GM21447 (cell line): ENCODE data around the gene EEF1AKMT3.

Source experiments
- ATAC-seq: cut with Tn5 transposase; IDR thresholded peaks from one replicate; pipeline ENCODE4 v1.9.1; 2021; ENCODE audit not compliant: unreplicated experiment

EEF1AKMT3 gene

GRCh38 chr12:57772429-57773322, at the start of gene EEF1AKMT3:
EEF1AKMT3 (plus strand) TSS chr12:57772614; CDS start chr12:57772725, 111 bp downstream.
- peak; percentile 37 for ATAC-seq

DNA sequence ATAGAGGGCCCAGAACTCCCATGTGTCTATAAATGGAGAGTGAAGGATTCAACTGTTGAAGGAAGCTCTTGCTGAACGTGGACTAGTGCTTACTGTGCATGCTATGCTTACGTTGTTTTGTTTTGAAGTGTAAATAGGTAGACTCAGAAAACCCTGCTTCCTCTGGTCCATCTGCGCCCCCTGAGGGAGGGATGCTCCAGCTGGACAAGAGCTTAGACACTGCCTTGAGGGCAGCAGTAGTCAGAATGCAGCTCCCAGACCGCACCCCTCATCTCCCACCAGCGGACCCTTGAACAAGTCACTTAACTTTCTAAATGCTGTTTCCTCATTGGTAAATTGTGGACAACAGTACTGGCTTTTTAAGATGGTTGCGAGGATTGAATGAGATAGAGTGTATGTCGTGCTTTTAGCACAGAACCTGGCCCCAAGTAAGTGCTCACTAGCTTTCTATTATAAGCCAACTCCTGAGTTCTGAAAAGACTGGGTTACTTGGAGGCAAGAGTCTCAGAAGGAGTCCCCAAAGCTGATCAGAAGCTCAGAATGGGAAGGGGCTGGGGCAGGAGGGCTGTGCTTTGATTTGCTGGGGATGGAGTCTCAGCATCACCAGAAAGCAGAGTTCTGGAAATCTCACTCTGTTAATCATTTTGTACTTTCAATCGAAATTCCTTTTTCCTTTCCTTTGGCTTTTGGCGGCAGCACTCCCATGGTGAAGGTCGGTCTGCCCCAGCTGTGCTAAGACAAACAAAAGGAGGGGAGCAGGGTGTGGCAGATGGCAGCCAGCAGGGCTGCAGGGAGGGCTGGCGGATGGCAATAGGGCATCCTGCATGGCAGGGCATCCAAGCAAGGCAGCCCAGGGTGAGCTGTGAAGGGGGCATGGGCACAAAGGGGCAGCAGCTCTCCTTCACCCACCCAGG, 49.4 kb upstream of the EEF1AKMT3 start:
- ATAC-seq, result no peak

- ATAC-seq, result no peak
Measured at GRCh38 chr12:57723630-57723962, 48.8 kb upstream of the EEF1AKMT3 start.

- ATAC-seq, result no peak
Measured at GRCh38 chr12:57724003-57724935, 48.1 kb upstream of the EEF1AKMT3 start.

DNA sequence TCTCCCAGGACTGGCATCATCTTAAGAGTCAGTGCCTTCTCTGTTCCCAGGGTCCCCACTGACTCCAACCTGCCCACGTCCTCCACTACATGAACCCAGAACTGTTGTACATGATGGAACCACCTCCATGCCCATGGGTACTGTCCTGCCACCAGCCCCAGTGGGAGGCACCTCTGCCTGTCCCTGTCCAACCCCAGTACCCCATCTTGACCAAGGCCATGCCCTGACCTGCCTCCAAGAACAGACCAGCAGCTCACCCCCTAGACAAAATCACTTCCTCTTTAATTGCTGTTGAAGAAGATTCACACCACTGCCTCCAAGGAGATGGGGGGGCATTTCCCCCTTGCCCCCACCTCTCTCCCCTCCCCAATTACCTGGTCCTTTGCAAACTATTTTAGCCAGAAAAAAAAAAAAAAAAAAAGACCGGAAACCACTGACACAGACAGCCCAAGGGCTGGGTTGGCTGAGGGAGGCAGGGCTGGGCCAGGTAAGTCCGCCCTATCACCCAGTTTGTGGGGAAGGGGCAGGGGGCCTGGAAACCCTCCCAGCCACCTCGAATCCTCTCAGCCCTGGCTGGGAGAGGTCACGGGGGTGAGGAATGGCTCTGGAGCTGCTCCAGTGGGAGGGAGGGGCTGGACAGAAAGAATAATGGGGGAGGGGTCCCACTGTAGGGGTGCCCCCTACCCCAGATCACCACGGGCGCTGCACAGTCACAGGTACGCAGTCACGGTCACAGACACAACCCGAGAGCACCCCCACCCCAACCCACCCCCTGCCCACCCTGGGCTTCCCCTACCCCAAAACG, 47.3 kb upstream of the EEF1AKMT3 start:
- ATAC-seq, result no peak

DNA sequence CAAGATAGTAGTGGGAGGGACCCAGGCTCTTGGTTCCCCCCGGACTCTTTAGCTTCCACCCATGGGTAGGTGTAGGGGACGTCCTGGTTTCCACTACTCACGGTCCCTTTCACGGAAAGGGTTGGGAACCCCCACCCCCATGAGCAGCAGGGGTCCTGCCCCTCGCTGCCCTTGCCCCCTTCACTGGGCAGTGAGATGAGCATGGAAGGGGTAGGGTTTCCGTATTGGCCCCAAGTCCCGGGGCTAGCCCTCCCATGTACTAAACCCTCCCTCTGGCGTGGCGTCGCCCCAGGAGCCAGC, 46.6 kb upstream of the EEF1AKMT3 start:
- no peak for ATAC-seq

- ATAC-seq, result peak; percentile 59
Measured at GRCh38 chr12:57726151-57726883, 46.1 kb upstream of the EEF1AKMT3 start.

DNA sequence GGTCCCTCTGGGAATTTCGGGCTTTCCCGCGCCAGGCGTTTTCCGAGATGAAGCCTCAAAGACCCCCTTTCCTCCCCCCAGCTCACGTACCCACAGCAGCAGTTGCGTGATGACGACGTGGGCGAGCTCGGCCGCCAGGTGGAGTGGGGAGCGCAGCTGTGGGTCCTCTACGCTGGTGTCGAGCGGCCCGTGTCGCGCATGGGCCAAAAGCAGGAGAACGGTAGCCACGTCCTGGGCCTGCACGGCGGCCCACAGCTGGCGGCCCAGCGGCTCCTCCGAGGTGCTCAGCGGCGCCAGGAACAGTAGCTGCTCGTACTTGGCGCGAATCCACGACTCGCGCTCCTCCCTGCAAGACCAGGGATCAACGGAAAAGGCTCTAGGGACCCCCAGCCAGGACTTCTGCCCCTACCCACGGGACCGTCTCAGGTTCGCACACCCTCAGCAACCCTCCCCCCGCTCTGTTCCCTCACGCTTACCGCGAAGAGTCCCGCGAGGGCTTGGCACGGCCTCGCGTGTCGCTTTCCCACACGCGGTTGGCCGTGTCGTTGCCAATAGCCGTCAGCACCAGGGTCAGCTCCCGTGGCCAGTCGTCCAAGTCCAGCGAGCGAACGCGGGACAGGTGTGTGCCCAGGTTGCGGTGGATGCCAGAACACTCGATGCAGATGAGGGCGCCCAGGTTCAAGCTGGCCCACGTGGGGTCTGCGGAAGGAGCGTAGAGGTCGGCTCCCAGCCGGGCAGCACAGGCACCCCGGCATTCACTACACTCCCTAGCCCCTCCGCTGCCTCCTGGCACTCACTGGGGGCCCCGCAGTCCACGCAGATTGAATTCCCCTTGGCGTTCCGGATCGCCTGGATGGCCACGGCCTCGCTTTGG, 45.3 kb upstream of the EEF1AKMT3 start:
- no peak for ATAC-seq

GRCh38 chr12:57727758-57728395, 44.5 kb upstream of the EEF1AKMT3 start:
- no peak for ATAC-seq

- no peak for ATAC-seq
Measured at GRCh38 chr12:57729321-57729844, 43.0 kb upstream of the EEF1AKMT3 start.

GRCh38 chr12:57730336-57731067, 41.9 kb upstream of the EEF1AKMT3 start:
- no peak for ATAC-seq

DNA sequence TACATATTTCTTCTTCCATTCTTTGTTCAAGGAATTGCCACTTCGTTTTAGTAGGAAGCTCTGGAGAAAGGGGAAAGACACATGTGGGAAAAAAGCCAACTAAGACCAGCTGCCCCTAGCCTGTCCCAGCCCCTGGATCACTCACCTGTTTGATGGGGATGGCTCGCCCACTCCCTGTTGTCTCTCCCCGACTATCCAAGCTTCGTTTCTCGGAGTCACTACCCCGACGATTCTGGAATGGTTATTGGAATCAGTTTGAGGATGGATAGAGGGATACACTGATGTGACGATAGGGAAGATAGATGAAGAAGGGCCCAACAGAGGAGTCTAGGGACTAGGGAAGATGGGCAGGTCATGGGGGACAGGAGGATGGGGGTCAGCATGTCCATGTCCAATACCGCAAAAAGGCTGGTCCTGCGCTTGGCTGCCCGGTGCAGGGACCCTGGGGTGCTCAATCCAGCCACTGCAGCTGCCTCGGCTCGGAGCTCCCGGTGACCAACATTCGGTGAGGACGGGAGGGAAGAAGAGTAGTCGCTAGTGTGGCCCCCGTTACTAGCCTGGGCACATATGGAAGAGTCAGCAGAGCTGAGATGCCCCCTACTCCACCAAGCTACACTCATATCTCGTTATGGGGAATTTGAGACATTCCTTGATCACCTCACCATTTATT, 40.9 kb upstream of the EEF1AKMT3 start:
- ATAC-seq, result no peak

DNA sequence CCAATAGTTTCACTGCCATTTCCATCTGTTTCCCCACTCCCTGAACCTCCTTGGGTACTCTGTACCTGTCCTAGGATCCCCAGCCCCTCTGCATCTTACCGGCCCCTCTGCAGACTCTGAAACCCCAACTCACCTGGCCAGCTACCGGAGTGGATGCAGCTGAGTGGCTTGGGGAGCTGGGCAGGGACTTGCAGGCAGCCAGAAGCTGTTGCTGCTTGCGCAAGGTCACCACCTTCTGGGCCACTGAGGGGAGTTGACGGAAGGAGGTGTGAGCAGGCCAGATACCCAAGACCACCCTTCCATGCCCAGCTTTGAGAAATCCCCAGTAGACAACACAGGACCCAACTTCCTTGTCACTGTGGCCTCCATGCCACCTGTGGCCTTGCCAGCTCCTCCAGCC, 40.1 kb upstream of the EEF1AKMT3 start:
- no peak for ATAC-seq

DNA sequence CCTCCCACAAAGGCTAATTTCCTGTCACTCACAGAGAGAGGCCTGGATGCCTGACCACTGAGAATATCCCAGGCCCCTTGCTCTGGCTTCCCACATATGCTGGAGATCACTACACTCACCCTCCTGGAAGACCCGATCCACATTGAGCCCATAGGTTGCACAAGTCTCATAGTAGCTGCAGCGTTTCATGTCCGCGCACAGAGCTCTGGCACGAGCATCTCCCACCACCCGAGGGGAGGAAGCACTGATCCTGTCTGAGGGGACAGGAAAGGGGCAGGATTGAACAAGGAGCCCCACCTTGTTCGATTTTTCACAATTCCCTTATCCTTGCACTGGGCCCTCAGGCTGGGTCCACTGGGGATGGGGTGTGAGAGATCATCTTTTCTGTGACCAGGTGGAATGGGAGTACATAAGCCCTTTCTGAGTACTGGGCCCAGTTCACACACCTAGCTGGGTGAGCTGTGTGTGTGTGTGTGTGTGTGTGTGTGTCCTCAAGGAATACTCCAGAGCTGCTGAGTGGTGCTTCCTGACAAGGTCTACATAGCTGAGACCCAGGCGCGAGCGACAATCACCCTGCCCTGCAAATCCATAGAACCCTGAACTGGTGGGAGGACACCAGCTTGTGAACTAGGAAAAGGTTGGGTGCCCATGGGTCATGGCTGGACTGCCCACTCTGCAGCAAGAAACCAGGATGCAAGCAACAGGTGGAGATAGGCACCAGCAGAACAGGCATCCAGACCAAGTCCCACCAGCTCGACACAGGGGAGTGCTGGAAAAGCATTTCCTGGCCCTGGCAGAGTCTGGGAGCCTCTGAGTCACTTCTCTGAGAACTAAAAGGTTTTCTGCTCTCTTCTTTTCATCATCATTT, 39.5 kb upstream of the EEF1AKMT3 start:
- no peak for ATAC-seq

- no peak for ATAC-seq
Measured at GRCh38 chr12:57733928-57734327, 38.5 kb upstream of the EEF1AKMT3 start.

- no peak for ATAC-seq
Measured at GRCh38 chr12:57734591-57734990, 37.8 kb upstream of the EEF1AKMT3 start.
